GM23338 (cell line): Measurements from ENCODE around the gene TPMT. TPM values are rescaled to one million over a fixed set of nuclear protein-coding genes. Genes with fewer than 3 reads are reported as not detected.
A peak's percentile ranks its signal among the peaks of the same experiment; 100 is the strongest.

ENCODE experiments used
- ATAC-seq: fragments of 200-7000 bp; cut with Tn5 transposase; 3 replicates; pipeline ENCODE4 v1.9.1; 2020
- DNase-seq: peaks from one replicate; pipeline ENCODE4 v3.0.0-alpha.2; 2015; ENCODE audit warnings: low spot score
- H2AFZ ChIP-seq: fragments of 200-600 bp; sonication (generic); 2 replicates; pipeline ENCODE4 v1.8.0; 2016; ENCODE audit warnings: antibody characterized with exemption, mild to moderate bottlenecking, moderate library complexity
- H3F3A ChIP-seq: fragments of 200-600 bp; sonication (generic); replicated peaks from 2 replicates; pipeline ENCODE4 v1.8.0; 2017; ENCODE audit warnings: antibody characterized with exemption, mixed run types, low read depth
- H3K27ac ChIP-seq: fragments of 200-600 bp; sonication (generic); 2 replicates; pipeline ENCODE4 v1.6.1; 2016; ENCODE audit warnings: low read depth
- H3K27me3 ChIP-seq: fragments of 200-600 bp; sonication (generic); 2 replicates; pipeline ENCODE4 v1.8.0; 2016; ENCODE audit warnings: mild to moderate bottlenecking, mixed run types, moderate library complexity; ENCODE audit not compliant: insufficient read depth
- H3K36me3 ChIP-seq: fragments of 200-600 bp; sonication (generic); 2 replicates; pipeline ENCODE4 v1.8.0; 2016; ENCODE audit warnings: mild to moderate bottlenecking; ENCODE audit not compliant: insufficient read depth
- H3K4me1 ChIP-seq: fragments of 200-600 bp; sonication (generic); 2 replicates; pipeline ENCODE4 v1.8.0; 2016; ENCODE audit warnings: mild to moderate bottlenecking, moderate library complexity; ENCODE audit not compliant: insufficient read depth
- H3K4me2 ChIP-seq: fragments of 200-600 bp; sonication (generic); 2 replicates; pipeline ENCODE4 v1.7.1; 2017; ENCODE audit warnings: mixed run types
- H3K4me3 ChIP-seq: fragments of 200-600 bp; sonication (generic); 2 replicates; pipeline ENCODE4 v1.6.1; 2016; ENCODE audit warnings: mixed run types
- H3K79me2 ChIP-seq: fragments of 200-600 bp; sonication (generic); replicated peaks from 2 replicates; pipeline ENCODE4 v1.8.0; 2017; ENCODE audit warnings: mild to moderate bottlenecking; ENCODE audit not compliant: insufficient read depth
- H3K9me2 ChIP-seq: fragments of 200-600 bp; sonication (generic); 2 replicates; pipeline ENCODE4 v1.8.0; 2017; ENCODE audit not compliant: insufficient read depth
- H4K20me1 ChIP-seq: fragments of 200-600 bp; sonication (generic); replicated peaks from 2 replicates; pipeline ENCODE4 v1.8.0; 2017; ENCODE audit warnings: mild to moderate bottlenecking; ENCODE audit not compliant: insufficient read depth
- H3K27ac Mint-ChIP-seq: 2 replicates; pipeline ENCODE4 v1.8.0; 2020; ENCODE audit warnings: inconsistent platforms, mild to moderate bottlenecking, moderate library complexity, mixed read lengths
- H3K27me3 Mint-ChIP-seq: 3 replicates; pipeline ENCODE4 v1.8.0; 2022; ENCODE audit warnings: low read depth, mild to moderate bottlenecking, moderate library complexity, mixed read lengths, inconsistent platforms; ENCODE audit not compliant: insufficient read depth, poor library complexity
- H3K36me3 Mint-ChIP-seq: 3 replicates; pipeline ENCODE4 v1.8.0; 2021; ENCODE audit warnings: low read depth, mild to moderate bottlenecking, inconsistent platforms, moderate library complexity, mixed read lengths
- H3K4me1 Mint-ChIP-seq: 3 replicates; pipeline ENCODE4 v1.8.0; 2020; ENCODE audit warnings: mild to moderate bottlenecking, inconsistent platforms, mixed read lengths
- H3K4me3 Mint-ChIP-seq: 3 replicates; pipeline ENCODE4 v1.8.0; 2021; ENCODE audit warnings: moderate library complexity, mild to moderate bottlenecking, inconsistent platforms, mixed read lengths
- H3K9me3 Mint-ChIP-seq: 3 replicates; pipeline ENCODE4 v1.8.0; 2020; ENCODE audit warnings: moderate library complexity, mild to moderate bottlenecking, inconsistent platforms, mixed read lengths
- CTCF ChIP-seq, 2 experiments: fragments of 200-600 bp in 1 of 2; sonication (generic) in 1 of 2; conservative IDR thresholded peaks; 2 replicates each; pipeline versions ENCODE4 v1.5.1 to v1.6.1; 2016 to 2017; ENCODE audit warnings: antibody characterized with exemption in 2 of 2, low read depth in 2 of 2, mild to moderate bottlenecking in 2 of 2, moderate library complexity in 1 of 2
- EZH2 ChIP-seq: fragments of 200-600 bp; sonication (generic); IDR thresholded peaks from one replicate; pipeline ENCODE4 v1.8.0; 2017; ENCODE audit warnings: antibody characterized with exemption, mild to moderate bottlenecking, low read depth; ENCODE audit not compliant: unreplicated experiment
- NANOG ChIP-seq: IDR thresholded peaks from 2 replicates; pipeline ENCODE4 v1.6.1; 2016; ENCODE audit warnings: antibody characterized with exemption, borderline replicate concordance
- POLR2AphosphoS5 ChIP-seq: IDR thresholded peaks from 2 replicates; pipeline ENCODE4 v1.6.1; 2016; ENCODE audit warnings: antibody characterized with exemption, low read depth
- polyA plus RNA-seq: library from polyadenylated mRNA; unstranded; fragments of >200 nt; fragmentation: Nextera tagmentation; extraction: Ambion mirVana; gene quantifications from 2 replicates; pipeline ENCODE4 v1.2.1, GENCODE V29; 2016
- total RNA-seq: library from RNA; depleted of rRNA; stranded (reverse); fragments of >200 nt; shearing (Covaris generic); gene quantifications from 2 replicates; pipeline ENCODE4 v1.2.3, GENCODE V29; 2014

Gene TPMT
- total and polyA plus RNA-seq, 2 experiments from 2014 or later, result 19.5 to 21.6 TPM

- no peak for TF ChIP-seq POLR2AphosphoS5
- H4K20me1 ChIP-seq, result no peaks in the 10 kb centered on the region
- DNase-seq (no peak), ATAC-seq (no peak)
- H2AFZ ChIP-seq, result no peak overlapping the region
- H3K4me2 ChIP-seq, result no peak overlapping the region
- no peaks in the 10 kb centered on the region; the same call in 1 of the 2 replicates for H3K79me2 ChIP-seq
- H3K4me1 ChIP-seq, result peaks cover 3% of the 10 kb centered on the region; the same call in 1 of the 2 replicates
- peaks cover 19% of the 10 kb centered on the region for H3K36me3 ChIP-seq
- Mint-ChIP-seq H3K4me3 (no peak overlapping the region), H3K9me3 (no peaks in the 10 kb centered on the region), H3K27ac (no peak overlapping the region), H3K36me3 (peaks cover 41% of the 10 kb centered on the region), H3K4me1 (peaks cover 5% of the 10 kb centered on the region; the same call in 2 of the 3 replicates), H3K27me3 (peaks cover 2% of the 10 kb centered on the region)
- 0 out of 2 replicates have a peak, but pooled peaks cover 3% of the 10 kb centered on the region for H3F3A ChIP-seq
- H3K4me3 ChIP-seq, result no peak overlapping the region
- H3K27me3 ChIP-seq, result no peaks in the 10 kb centered on the region
- H3K9me2 ChIP-seq, result no peaks in the 10 kb centered on the region
- H3K27ac ChIP-seq, result no peak overlapping the region
Measured at GRCh38 chr6:18160911-18161310, 6.0 kb upstream of the TPMT start.

DNA sequence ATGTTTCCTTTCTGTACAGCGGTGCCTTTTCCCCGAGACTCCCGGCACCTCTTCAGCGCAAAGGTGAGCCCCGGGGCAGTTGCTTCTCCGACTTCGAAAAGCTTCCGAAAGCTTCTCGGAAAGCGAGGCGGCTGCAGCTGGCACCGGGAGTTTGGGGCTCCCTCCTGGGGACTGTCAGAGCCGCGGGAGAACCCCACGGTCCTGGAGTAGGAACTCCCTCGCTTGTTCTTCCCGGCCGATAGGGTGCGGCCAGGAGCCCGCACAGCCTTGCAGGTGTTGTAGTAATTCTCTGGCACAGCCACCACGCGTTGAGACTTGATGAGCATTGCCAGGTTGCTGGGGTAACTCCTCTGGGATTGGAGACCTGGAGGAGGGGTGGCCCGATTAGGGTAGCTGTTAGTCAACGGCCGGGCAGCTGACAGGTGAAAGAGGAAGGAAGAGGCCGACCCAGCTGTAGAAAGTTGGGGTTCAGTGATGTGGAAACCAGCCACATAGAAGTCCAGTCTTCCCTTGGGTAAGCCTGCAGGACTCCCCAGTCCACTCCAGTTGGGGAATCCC is 1.1 kb upstream of the TPMT start:
- Histone ChIP-seq H3K27me3 (no peaks in the 10 kb centered on the region), H3K4me2 (peak overlapping the region; percentile 90), H3K4me1 (peaks cover 17% of the 10 kb centered on the region), H3K4me3 (peak overlapping the region; percentile 87), H4K20me1 (no peaks in the 10 kb centered on the region), H3K9me2 (no peaks in the 10 kb centered on the region), H3K27ac (no peak overlapping the region), H3K79me2 (peaks cover 7% of the 10 kb centered on the region; the same call in 1 of the 2 replicates), H2AFZ (peak overlapping the region; percentile 90), H3F3A (0 out of 2 replicates have a peak, but pooled peaks cover 1% of the 10 kb centered on the region), H3K36me3 (peaks cover under 1% of the 10 kb centered on the region; the same call in 1 of the 2 replicates)
- TF ChIP-seq CTCF (conservative IDR thresholded peaks at IDR 0.05; ENCODE audit: low read depth in 2 of 2), result peak; percentile 26 to 49
- TF ChIP-seq NANOG, result no peak
- peak; percentile 95 for DNase-seq
- no peak overlapping the region for H3K27ac Mint-ChIP-seq
- H3K27me3 Mint-ChIP-seq, result peaks cover 5% of the 10 kb centered on the region
- H3K4me1 Mint-ChIP-seq, result peaks cover 16% of the 10 kb centered on the region
- H3K36me3 Mint-ChIP-seq, result peaks cover 16% of the 10 kb centered on the region
- ATAC-seq, result peak; percentile 78
- H3K4me3 Mint-ChIP-seq, result peak overlapping the region; percentile 99
- no peaks in the 10 kb centered on the region for H3K9me3 Mint-ChIP-seq

- Histone ChIP-seq H3K4me1 (peaks cover 17% of the 10 kb centered on the region), H3K4me2 (peak within 1 kb of the TSS; percentile 91), H3K79me2 (peaks cover 7% of the 10 kb centered on the region; the same call in 1 of the 2 replicates), H3K36me3 (no peaks in the 10 kb centered on the region; the same call in 1 of the 2 replicates), H3K27me3 (no peaks in the 10 kb centered on the region), H4K20me1 (no peaks in the 10 kb centered on the region), H3K27ac (peak within 1 kb of the TSS; percentile 71), H3K9me2 (no peaks in the 10 kb centered on the region), H3K4me3 (peak within 1 kb of the TSS; percentile 87), H2AFZ (peak within 1 kb of the TSS; percentile 90), H3F3A (no peaks in the 10 kb centered on the region)
- peak within 1 kb of the TSS; percentile 99 for H3K27ac Mint-ChIP-seq
- no peaks in the 10 kb centered on the region for H3K9me3 Mint-ChIP-seq
- DNase-seq (peak; percentile 99), ATAC-seq (peak; percentile 86)
- peaks cover 10% of the 10 kb centered on the region for H3K36me3 Mint-ChIP-seq
- peaks cover 16% of the 10 kb centered on the region for H3K4me1 Mint-ChIP-seq
- H3K4me3 Mint-ChIP-seq, result peak within 1 kb of the TSS; percentile 99
- H3K27me3 Mint-ChIP-seq, result peaks cover 7% of the 10 kb centered on the region
- TF ChIP-seq POLR2AphosphoS5 (peak; percentile 44; the same call in 1 of the 2 replicates), EZH2 (no peak)
Measured at GRCh38 chr6:18155150-18155863, 430 bp upstream of the TPMT start, which contains the start of gene KDM1B. TSS of gene KDM1B (plus strand) at chr6:18155422. CDS start at chr6:18159896, 4,474 bp downstream.
